DMS53 treated with DMSO at 0.1 percent for 48 hours (cell line): ENCODE results near the gene TMEM178B.
"Not testable (repeated sequence)": the region's sequence is repeated elsewhere in the genome, so short reads cannot be mapped to it uniquely, and the experiment has no call there.

Source experiments
- DNase-seq: peaks from one replicate; lab custom pipeline; 2025; ENCODE audit not compliant: unreplicated experiment; lab: John Stamatoyannopoulos, UW

The TMEM178B gene

DNA sequence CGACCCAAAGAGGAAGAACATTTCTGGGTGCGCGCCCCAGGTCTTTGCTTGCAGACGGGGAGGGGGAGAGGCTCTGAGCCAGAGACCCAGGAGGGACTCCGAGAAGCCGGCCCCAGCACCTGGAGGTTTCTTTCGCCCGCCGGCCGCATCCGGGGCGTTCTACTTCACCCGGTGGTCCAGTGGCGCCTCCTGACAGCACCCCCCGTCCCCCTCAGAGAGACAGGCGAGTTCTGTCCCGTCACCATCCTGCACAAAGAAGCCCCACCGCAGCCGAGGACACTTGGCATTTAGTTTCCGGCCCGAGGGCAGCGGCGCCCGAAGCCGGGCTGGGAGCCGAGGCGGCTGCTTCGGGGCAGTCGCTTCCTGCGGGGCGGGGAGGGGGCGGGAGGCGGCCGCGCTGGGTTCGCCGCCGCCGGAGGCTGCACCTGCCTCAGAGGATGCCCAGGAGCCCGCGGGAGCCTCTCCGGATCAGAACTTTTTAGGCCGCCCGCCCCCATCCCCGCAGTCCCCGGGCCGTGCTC lies at the start of gene TMEM178B:
TSS of gene TMEM178B (plus strand) at position 424 of the 521 bp plus-strand sequence.
- DNase-seq, result peak; percentile 66

DNA sequence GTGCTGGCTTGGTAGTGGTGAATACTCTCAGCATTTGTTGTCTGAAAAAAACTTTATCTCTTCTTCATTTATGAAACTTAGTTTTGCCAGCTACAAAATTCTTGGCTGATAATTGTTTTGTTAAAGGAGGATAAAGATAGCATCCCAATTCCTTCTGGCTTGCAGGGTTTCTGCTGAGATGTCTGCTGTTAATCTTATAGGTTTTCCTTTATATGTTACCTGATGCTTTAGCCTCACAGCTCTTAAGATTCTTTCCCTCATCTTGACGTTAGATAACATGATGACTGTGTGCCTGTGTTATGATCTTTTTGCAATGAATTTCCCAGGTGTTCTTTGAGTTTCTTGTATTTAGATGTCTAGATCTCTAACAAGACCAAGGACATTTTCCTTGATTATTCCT lies 49.2 kb upstream of the TMEM178B start:
- no peak for DNase-seq

DNA sequence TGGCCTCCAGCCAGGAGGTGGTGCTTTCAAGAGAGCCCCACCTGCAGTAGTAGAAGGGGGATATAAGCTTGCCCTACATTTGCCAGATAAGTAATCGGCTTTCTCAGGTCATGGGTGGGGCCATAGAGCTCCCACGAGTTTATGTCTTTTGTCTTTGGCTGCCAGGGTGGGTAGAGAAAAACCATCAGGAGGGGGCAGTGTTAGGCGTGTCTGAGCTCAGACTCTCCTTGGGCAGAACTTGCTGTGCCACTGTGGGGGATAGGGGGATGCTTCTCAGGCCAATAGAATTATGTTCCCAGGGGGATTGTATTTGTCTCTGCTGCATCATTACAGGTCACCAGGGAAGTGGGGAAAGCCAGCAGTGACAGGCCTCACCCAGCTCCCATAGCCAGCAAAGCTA lies 46.8 kb upstream of the TMEM178B start:
- DNase-seq, result no peak

DNA sequence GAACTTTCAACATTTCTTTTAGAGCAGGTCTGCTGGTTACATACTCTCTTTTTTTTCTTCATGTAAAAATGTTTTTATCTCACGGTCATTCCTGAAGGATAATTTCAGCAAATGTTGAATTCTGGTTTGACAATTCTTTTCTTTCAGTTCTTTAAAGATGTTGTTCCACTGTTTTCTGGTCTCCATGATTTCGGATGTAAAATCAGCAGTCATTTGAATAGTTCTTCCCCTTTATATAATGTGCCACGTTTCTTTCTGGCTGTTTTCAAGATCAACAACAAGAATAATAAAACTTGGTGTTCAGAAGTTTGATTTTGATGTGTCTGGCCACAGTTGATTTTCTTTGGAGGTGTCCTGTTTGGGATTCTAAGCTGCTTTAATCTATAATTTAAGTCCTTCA lies 45.1 kb upstream of the TMEM178B start:
- no peak for DNase-seq

DNA sequence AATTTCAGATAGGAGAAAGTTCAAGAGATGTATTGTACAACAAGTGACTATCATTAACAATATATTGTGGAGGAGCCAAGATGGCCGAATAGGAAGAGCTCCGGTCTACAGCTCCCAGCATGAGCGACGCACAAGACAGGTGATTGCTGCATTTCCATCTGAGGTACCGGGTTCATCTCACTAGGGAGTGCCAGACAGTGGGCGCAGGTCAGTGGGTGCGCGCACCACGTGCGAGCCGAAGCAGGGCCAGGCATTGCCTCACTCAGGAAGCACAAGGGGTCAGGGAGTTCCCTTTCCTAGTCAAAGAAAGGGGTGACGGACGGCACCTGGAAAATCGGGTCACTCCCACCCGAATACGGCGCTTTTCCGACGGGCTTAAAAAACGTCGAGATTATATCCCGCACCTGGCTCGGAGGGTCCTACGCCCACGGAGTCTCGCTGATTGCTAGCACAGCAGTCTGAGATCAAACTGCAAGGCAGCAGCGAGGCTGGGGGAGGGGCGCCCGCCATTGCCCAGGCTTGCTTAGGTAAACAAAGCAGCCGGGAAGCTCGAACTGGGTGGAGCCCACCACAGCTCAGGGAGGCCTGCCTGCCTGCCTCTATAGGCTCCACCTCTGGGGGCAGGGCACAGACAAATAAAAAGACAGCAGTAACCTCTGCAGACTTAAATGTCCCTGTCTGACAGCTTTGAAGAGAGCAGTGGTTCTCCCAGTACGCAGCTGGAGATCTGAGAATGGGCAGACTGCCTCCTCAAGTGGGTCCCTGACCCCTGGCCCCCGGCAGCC lies 41.1 kb upstream of the TMEM178B start:
- DNase-seq, result peak; percentile 44

DNA sequence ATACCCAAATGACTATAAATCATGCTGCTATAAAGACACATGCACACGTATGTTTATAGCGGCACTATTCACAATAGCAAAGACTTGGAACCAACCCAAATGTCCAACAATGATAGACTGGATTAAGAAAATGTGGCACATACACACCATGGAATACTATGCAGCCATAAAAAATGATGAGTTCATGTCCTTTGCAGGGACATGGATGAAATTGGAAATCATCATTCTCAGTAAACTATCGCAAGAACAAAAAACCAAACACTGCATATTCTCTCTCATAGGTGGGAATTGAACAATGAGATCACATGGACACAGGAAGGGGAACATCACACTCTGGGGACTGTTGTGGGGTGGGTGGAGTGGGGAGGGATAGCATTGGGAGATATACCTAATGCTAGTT lies 35.8 kb upstream of the TMEM178B start:
- not testable (repeated sequence) for DNase-seq

DNA sequence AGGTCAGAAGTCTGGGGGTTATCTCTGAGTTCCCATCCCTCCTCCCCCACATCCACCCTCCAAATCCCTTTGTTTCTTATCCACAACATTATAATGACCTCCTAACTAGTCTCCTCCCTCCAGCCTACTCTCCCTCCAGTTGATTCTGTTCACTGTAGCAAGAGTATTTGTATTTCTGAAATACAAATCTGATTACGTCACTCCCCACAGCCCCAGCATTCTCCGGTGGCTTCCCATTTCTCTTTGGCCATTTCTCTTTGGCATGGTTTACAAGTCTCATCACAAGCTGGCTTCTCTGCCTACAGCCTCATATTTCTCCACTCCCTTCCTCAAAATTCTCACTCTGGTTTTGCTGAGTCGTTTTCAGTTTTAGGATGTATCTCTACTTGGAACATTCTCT lies 34.5 kb upstream of the TMEM178B start:
- no peak for DNase-seq

DNA sequence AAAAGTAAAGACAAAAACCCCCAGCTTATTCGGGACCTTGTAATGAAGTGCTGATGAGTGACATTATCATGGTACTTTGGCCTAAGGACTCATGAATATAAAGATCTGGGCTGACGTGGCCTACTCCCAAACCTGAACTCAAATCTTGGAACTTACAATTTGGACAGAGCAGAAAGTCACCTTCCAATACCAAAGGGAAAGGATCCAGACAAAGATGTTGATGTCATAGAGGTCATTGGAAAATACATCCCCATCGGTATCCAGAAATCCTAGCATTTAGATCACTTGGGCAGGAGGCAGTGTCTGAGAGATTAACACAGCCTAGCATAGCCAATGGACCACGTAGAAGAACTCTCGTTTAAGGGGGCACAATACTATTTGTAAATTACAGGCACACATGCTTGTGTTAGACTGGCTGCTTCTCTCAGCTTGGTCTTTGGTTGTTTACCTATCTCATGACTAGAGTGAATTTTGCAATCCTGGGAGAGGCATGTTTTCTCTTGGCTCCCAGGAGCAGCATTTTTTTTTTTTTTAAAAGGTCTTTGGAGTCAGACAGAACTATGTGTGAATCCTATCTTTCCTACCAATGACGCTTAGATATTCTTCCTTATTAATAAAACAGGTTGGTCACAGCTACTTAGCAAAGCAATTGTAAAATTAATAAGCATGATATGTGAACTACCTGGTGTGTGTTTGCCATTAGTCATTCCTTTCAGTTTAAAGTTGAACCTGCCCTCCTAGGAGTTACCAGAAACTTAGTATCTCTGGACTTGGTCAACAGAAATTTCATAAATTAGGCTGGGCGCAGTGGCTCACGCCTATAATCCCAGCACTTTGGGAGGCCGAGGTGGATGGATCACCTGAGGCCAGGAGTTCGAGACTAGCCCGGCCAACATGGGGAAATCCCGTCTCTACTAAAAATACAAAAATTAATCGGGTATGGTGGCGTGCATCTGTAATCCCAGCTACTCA lies 31.4 kb upstream of the TMEM178B start:
- DNase-seq, result no peak

DNA sequence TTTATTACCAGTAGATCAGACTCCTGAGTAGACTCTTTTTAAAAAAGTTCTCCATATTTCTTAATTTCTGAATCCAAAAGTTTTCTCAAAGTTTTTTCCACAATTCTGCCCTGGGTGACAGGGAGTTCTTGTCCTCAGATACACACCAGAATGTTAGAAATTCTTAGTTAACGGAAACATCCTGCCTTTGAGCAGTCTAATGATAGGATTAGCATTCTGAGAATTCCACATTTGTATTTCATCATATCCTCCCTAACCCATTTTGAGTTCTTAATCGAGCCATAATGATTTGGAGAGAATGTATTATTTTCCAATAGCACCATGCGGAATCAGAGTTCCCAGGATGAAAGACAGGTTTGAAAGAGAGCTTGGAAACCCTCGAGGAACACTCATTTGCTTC lies 30.2 kb upstream of the TMEM178B start:
- DNase-seq, result no peak

DNA sequence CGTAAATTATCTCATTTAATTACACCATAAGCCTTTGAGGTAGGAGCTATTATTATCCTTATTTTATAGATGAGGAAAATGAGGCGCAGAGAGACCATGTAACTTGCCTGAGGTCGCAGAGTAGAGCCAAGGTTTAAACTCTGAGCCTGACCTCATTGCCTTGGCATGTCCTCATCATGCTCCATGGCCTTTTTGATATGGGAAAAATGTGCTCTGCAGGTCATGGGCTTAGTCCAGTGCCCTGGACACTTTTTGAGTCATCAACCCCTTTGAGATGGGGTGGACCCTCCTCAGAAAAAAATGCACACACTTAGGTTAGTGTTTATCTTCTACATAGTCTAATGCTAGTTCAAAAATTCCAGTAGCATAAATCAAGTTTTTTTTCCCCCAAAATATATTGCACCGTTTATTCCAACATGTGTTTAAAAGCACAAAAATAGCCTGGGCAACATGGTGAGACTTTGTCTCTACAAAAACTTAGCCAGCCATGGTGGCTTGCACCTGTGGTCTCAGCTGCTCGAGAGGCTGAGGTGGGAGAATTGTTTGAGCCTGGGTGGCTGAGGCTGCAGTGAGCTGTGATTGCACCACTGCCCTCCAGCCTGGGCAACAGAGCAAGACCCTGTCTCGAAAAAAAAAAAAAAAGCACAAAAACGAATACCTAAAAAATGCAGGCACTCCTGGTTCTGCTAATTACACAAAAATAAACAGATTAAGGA lies 28.6 kb upstream of the TMEM178B start:
- DNase-seq, result no peak

DNA sequence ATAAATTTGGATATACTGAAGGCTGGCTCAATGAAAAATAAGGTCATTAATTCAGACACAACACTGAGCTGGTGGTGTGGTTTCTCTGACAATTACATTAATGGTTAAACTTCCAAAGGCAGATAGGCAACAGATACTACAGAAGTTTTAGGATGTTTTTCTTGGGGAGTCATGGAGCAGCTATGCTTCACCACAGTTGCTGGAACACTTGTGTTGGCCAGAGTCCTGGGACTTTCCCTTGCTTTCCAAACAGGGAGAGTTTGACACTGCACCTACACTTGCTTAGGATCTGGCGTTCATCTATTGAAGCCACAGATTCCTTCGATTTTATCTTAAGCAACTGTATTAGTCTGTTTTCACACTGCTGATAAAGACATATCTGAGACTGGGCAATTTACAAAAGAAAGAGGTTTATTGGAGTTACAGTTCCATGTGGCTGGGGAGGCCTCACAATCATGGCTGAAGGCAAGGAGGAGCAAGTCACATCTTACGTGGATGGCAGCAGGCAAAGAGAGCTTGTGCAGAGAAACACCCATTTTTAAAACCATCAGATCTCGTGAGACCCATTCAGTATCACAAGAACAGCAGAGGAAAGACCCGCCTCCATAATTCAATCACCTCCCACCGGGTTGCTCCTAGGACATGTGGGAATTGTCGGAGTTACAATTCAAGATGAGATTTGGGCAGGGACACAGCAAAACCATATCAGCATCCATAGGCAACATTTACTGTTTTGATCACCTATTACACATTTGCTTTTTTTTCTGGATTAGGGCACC lies 27.8 kb upstream of the TMEM178B start:
- DNase-seq, result no peak

DNA sequence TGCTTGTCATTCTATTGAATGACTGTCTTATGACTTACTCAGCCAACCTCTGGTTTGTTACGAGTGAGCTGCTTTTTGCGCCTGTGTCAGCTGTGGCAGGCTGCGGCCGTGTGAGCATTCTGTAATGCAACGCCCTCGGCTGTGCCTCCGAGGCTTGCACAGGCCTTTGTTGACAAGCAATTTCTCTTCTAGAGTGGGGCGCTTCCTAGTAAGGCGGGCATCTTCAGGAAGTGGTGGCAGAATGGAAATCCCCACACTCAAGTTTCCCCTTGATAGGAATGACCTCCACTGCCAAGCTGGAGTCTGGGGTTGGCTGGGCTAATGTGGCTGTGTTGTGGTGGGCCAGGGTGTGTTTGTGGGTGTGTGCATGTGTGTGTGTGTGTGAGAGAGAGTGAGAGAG lies 20.2 kb upstream of the TMEM178B start:
- peak; percentile 25 for DNase-seq

DNA sequence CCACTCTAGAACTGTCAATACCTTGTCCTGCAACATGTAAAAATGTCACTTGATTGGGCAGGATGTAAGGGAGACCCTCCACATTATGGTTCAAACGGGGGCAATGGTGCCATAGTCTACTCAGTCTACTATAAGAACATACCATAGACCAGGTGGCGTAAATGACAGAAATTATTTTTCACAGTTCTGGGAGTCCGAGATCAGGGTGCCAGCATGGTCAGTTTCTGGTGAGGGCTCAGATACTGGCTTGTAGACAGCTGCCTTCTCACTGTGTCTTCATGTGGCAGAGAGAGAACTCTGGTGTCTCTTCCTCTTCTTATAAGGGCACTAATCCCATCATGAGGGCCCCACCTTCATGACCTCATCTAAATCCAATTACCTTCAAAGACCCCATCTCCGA lies 18.7 kb upstream of the TMEM178B start:
- no peak for DNase-seq

DNA sequence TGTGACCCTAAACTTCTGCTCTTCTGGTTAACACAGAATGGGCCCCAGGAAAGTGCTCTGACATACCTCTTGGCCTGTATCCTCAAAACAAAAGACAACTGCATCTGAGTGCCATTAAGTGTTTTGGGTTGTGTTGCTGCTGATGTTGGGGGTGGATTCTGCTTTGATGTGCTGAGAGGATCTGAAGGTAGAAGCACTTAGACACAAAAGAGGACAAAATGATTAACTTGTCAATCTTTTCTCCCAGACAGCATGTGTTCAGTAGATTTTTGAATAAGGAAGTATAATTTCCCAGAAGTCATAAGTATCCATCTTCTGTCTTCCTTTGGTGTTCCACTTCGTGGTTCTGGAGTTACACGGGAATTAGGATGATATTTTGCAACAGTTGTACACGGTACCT lies 16.1 kb upstream of the TMEM178B start:
- DNase-seq, result no peak

DNA sequence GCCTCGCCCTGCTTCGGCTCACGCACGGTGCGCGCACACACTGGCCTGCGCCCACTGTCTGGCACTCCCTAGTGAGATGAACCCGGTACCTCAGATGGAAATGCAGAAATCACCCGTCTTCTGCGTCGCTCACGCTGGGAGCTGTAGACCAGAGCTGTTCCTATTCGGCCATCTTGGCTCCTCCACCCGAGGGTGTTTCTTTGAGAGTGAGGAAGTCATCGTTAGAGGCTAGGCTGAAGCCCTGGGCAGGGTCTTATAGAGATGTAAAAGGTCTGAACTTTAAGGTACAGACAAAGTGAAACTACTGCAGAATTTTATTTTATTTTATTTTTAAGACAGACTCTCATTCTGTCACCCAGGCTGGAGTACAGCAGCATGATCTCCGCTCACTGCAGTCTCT lies 6.0 kb upstream of the TMEM178B start:
- DNase-seq, result not testable (repeated sequence)

DNA sequence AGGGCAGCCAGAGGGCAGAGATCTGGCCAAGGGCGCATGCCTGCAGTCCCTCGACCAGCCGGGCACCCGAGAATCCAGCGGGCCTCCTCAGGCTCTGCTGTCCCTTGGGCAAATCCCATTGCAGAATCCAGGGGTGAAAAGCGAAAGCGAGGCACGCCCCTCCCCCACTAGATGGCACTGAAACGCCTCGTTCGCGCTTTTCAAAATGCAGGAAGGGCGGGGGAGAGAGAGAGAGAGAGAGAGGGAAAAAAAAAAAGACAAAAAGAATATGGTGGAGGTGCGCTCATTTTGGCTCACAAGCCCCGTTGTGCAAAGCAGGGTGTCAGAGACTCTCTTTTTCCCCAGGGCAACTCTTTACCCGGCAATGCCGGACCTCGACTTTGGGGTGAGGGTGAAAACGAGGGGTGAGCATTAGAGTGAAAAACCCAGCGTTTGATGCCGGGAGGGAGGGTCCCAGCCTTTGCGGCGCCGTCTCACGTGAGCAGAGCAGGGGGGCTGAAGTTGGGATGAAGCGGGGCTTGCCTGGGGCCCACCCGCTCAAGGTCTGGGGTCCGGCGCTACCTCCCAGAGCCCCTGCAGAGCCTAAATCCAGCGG lies 2.5 kb upstream of the TMEM178B start:
- DNase-seq, result peak; percentile 73

DNA sequence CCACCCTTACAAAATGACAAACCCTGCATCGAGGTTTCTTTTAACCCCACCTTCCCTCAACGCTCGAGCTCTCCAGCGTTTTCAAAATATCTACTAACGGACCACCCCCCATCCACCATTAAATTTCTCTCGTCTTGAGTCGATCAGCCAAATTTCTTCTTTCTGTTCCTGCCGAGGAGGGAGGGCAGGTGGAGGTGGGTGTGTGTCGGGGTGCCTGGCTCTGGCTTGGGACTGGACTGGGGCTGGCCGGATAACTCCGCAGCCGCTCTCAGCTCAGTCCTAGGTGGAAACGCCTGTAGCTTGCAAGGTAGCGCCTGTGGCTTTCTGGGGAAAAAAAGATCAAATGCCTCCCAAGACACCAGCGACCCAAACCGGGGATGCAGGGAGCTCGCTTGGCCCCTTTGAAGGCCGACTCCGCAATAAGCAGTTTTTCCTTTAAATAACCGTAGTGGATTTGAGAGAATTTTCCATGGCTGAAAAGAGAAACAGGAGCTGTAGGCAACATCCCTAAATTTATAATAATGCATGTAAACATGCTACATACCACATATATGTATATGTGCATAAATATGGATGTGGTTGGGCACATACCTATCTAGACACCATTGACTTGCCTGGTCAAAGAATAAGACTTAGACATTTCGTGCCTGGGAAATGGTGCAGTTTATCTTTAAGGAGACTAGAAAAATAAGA lies 1.9 kb upstream of the TMEM178B start:
- peak; percentile 67 for DNase-seq

DNA sequence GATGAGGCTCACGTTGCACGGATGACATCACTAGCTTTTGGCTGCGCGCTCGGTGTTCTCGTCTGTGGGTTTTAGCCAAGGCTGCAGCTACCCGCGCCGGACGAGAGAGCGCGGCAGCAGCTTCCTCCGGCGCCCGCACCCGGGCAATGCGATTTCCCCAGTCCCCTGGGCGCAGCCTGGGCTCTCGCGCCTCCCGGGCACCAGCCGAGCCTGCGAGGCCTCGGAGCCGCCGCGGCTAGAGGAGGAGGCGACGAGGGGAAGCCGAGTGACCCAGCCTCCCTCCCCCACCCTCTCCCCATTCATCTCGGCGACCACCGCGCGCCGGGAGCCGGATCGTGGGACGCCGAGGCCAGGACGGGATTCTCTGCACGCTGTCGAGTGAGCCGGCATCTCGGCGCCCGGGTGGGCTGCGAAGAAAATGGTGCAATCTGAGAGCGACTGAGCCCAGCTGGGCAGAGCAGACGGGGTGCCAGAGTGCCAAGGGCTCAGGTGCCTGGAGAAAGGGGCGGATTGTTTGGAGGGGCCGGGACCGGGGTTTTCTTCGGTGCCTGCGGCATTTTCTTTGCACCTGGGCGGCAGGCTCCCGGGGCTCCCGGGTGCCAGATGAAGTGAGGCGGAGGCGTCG lies 1.2 kb upstream of the TMEM178B start:
- peak; percentile 80 for DNase-seq

DNA sequence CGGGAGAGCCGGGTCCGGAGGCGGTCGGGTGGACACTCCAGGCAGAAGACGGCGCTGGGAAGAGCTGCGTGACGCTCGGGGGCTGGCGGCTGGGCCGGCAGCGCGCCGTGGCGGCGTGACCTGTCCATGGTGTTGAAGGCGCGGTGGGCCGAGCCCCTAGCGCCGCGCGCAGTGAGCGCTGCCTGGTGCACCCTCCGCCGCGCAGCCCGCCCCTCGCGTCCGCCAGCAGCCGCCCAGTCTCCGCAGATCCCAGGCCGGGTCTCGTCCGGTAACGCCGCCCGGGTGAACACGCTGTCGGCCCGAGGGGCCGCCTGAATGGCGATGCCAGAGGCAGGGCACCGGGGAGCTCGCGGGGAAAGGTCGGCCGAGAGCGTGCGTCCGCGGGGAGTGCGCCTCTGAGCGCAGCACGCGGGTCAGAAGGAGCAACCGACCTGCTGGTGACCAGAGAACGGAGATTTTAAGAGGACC lies 657 bp upstream of the TMEM178B start:
- peak; percentile 66 for DNase-seq
